Sigmoid colon (tissue), 7 donors: ENCODE measurements around the gene CDH13. TPM values are rescaled to one million over a fixed set of nuclear protein-coding genes. Genes with fewer than 3 reads are reported as not detected.

Experiments used
- DNase-seq: peaks from one replicate; pipeline ENCODE4 v3.0.0-alpha.2; 2019
- H3K27ac ChIP-seq, 4 donors: fragments of 200-600 bp; sonication (generic); one replicate each; pipeline ENCODE4 v1.5.1; 2016 to 2019; ENCODE audit warnings: mild to moderate bottlenecking in 1 of 4
- H3K27me3 ChIP-seq, 3 donors: fragments of 200-600 bp; sonication (generic); one replicate each; pipeline ENCODE4 v1.5.1; 2019; ENCODE audit warnings: mild to moderate bottlenecking in 1 of 3
- H3K36me3 ChIP-seq, 4 donors: fragments of 200-600 bp; sonication (generic); one replicate each; pipeline ENCODE4 v1.5.1; 2016 to 2019
- H3K4me1 ChIP-seq, 4 donors: fragments of 200-600 bp; sonication (generic); one replicate each; pipeline ENCODE4 v1.5.1; 2017 to 2019
- H3K4me3 ChIP-seq, 4 donors: fragments of 200-600 bp; sonication (generic); one replicate each; pipeline ENCODE4 v1.5.1; 2017 to 2019; ENCODE audit warnings: mild to moderate bottlenecking in 2 of 4, moderate library complexity in 1 of 4
- H3K9me3 ChIP-seq, 4 donors: fragments of 200-600 bp in 3 of 4; sonication (generic) in 3 of 4; one replicate each; pipeline versions ENCODE4 v1.5.1 to v1.6.1; 2013 to 2019
- EP300 ChIP-seq, 4 donors: sonication (generic); formaldehyde crosslinking; IDR thresholded peaks; one replicate each; pipeline ENCODE4 v1.6.1; 2017; ENCODE audit warnings: antibody characterized with exemption in 4 of 4
- POLR2A ChIP-seq, 2 donors: fragments of 450-650 bp; IDR thresholded peaks; one replicate each; pipeline ENCODE4 v1.6.1; 2016; ENCODE audit warnings: antibody characterized with exemption in 2 of 2, mild to moderate bottlenecking in 2 of 2, moderate library complexity in 2 of 2
- POLR2AphosphoS5 ChIP-seq, 4 donors: sonication (generic); formaldehyde crosslinking; IDR thresholded peaks; one replicate each; pipeline ENCODE4 v1.6.1; 2017; ENCODE audit warnings: antibody characterized with exemption in 4 of 4
- WGBS, 2 donors: extraction: QIAGEN DNeasy Blood & Tissue Kit; methylation state at CpG; one replicate each; pipeline ENCODE4 v1.1.7; 2013; 5-methylcytosine and 5-hydroxymethylcytosine counted together
- intact Hi-C: fragments of 100-400 bp; cut with DNase I; formaldehyde crosslinking; loops from one replicate; pipeline ENCODE4 v1.15.1; 2023
- polyA plus RNA-seq, 3 donors: library from polyadenylated mRNA; stranded (reverse); fragments of 200-250 nt; gene quantifications; one replicate each; pipeline ENCODE4 v1.2.3, GENCODE V29; 2013
- total RNA-seq, 4 donors: library from RNA; depleted of rRNA; stranded (reverse); fragments of >200 nt; gene quantifications; one replicate each; pipeline ENCODE4 v1.1.0, GENCODE V29; 2016
- TF ChIP-seq, protein P1 (sequence below), 4 experiments: fragments of 450-650 bp in 3 of 4; fragments of 200-600 bp in 1 of 4; IDR thresholded peaks; one replicate each; pipeline ENCODE4 v1.5.1; 2016 to 2019; ENCODE audit warnings: antibody characterized with exemption in 4 of 4, mild to moderate bottlenecking in 3 of 4, moderate library complexity in 2 of 4
- donor health status: healthy with polysubstance abuse.
- donor health status: Bipolar disorder and iron deficiency.
- donor health status: healthy.

The CDH13 gene
- total and polyA plus RNA-seq, 7 donors: 0.60 to 17.6 (median 11.8) TPM

- H3K9me3 ChIP-seq: no peaks in the 10 kb centered on the region
- H3K27ac ChIP-seq: no peak overlapping the region
- no peak for TF ChIP-seq POLR2A (IDR thresholded peaks at IDR 0.05)
- no peak for TF ChIP-seq POLR2AphosphoS5 (IDR thresholded peaks at IDR 0.05)
- TF ChIP-seq, protein P1, sequence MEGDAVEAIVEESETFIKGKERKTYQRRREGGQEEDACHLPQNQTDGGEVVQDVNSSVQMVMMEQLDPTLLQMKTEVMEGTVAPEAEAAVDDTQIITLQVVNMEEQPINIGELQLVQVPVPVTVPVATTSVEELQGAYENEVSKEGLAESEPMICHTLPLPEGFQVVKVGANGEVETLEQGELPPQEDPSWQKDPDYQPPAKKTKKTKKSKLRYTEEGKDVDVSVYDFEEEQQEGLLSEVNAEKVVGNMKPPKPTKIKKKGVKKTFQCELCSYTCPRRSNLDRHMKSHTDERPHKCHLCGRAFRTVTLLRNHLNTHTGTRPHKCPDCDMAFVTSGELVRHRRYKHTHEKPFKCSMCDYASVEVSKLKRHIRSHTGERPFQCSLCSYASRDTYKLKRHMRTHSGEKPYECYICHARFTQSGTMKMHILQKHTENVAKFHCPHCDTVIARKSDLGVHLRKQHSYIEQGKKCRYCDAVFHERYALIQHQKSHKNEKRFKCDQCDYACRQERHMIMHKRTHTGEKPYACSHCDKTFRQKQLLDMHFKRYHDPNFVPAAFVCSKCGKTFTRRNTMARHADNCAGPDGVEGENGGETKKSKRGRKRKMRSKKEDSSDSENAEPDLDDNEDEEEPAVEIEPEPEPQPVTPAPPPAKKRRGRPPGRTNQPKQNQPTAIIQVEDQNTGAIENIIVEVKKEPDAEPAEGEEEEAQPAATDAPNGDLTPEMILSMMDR (IDR thresholded peaks at IDR 0.05): no peak
- TF ChIP-seq EP300 (IDR thresholded peaks at IDR 0.05): no peak
- intact Hi-C loops: no loop called here
- no peak for DNase-seq
- WGBS, 2 donors: 15 to 42% methylated on average over 4 of the region's 4 CpGs
- no peak overlapping the region for H3K4me3 ChIP-seq
- H3K4me1 ChIP-seq: no peaks in the 10 kb centered on the region
- no peaks in the 10 kb centered on the region for H3K36me3 ChIP-seq
- no peaks in the 10 kb centered on the region for H3K27me3 ChIP-seq
Measured at GRCh38 chr16:82991966-82992675, 365.4 kb downstream of the CDH13 start.

DNA sequence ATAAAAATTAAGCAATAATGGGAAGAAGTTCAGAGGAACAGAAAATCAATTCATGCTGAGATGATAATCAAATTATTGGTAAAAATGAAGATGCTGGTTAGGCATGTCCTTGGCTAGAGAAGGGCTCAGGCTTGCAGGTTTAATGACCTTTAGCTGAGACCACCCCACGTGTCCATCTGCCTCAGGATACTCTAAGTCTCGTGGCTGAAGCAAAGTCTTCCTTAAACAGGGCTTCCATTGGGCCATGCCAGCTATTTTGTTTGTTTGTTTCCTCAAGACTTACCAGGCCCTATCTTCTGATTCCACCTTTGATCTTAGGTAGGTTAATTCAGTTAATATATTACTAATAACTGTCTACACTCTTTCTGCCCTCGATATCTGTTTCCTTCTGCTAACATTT, 366.0 kb downstream of the CDH13 start:
- DNase-seq: no peak
- Histone ChIP-seq H3K9me3 (no peaks in the 10 kb centered on the region), H3K27ac (no peak overlapping the region), H3K27me3 (no peaks in the 10 kb centered on the region), H3K4me3 (no peak overlapping the region), H3K36me3 (no peaks in the 10 kb centered on the region), H3K4me1 (no peaks in the 10 kb centered on the region)
- TF ChIP-seq EP300 (IDR thresholded peaks at IDR 0.05): no peak
- intact Hi-C loops: no loop called here
- WGBS, 2 donors: 31 to 71% methylated on average over 3 of the region's 3 CpGs

DNA sequence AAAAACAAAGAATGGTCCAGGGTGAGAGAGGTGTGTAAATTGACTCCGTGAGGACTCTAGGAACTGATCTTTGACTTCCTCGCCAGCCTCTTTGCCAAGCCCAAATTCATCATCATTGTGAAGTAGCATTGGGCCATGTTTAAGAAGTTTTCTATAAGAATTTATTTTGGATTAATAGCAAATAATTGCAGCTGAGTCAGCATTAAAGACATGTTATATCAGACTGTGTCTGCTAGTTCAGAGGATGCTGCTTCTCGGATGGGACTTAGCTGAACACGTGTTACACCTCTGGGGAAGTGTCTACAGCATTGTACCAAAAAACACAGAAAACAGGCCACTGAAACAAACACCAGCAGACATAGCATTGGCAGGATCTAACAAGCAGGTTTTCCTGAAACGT, 366.6 kb downstream of the CDH13 start:
- H3K4me1 ChIP-seq: no peaks in the 10 kb centered on the region
- H3K36me3 ChIP-seq: no peaks in the 10 kb centered on the region
- WGBS, 2 donors: 91 to 92% methylated on average over 5 of the region's 5 CpGs
- H3K9me3 ChIP-seq: no peaks in the 10 kb centered on the region
- no peak for DNase-seq
- intact Hi-C loops: no loop called here
- no peak overlapping the region for H3K27ac ChIP-seq
- H3K4me3 ChIP-seq: no peak overlapping the region
- TF ChIP-seq, protein P1 (IDR thresholded peaks at IDR 0.05): no peak
- TF ChIP-seq POLR2AphosphoS5 (IDR thresholded peaks at IDR 0.05): no peak
- no peak for TF ChIP-seq POLR2A (IDR thresholded peaks at IDR 0.05)
- no peak for TF ChIP-seq EP300 (IDR thresholded peaks at IDR 0.05)
- no peaks in the 10 kb centered on the region for H3K27me3 ChIP-seq

DNA sequence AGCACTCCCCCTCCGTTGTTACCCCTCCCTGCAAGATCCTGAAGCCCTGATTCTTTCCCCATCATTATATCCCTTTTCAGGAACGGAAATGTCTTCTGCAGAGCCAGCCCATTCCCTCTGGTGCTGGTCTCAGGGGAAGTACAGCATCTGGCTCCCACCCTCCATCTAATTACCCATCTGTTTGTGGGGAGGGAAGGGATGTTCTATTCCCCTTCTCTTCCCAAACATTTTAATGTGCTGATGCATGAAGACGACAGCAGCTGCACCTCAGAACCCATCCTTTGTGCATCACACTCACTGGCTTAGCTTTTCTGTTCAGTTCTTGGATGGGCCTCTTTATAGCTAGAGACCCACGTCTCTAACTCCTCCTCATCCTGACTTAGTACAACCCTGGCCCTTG, 367.2 kb downstream of the CDH13 start:
- 88 to 92% methylated on average over 4 of the region's 4 CpGs for WGBS, 2 donors
- no peak overlapping the region for H3K4me3 ChIP-seq
- no peak for DNase-seq
- no peaks in the 10 kb centered on the region for H3K9me3 ChIP-seq
- TF ChIP-seq EP300 (IDR thresholded peaks at IDR 0.05) (no peak), POLR2A (IDR thresholded peaks at IDR 0.05) (no peak), POLR2AphosphoS5 (IDR thresholded peaks at IDR 0.05) (no peak)
- TF ChIP-seq, protein P1 (IDR thresholded peaks at IDR 0.05): no peak
- no peak overlapping the region for H3K27ac ChIP-seq
- no peaks in the 10 kb centered on the region for H3K4me1 ChIP-seq
- H3K27me3 ChIP-seq: no peaks in the 10 kb centered on the region
- no peaks in the 10 kb centered on the region for H3K36me3 ChIP-seq
- intact Hi-C loops: no loop called here

GRCh38 chr16:82995286-82995923, 368.6 kb downstream of the CDH13 start:
- no peak overlapping the region for H3K4me3 ChIP-seq
- no peak for DNase-seq
- TF ChIP-seq, protein P1 (IDR thresholded peaks at IDR 0.05): no peak
- TF ChIP-seq POLR2A (IDR thresholded peaks at IDR 0.05) (no peak), POLR2AphosphoS5 (IDR thresholded peaks at IDR 0.05) (no peak)
- no peaks in the 10 kb centered on the region for H3K36me3 ChIP-seq
- H3K27ac ChIP-seq: peak overlapping the region in 1 of 4 donors; percentile 9
- no peaks in the 10 kb centered on the region for H3K27me3 ChIP-seq
- intact Hi-C loops: no loop called here
- no peaks in the 10 kb centered on the region for H3K4me1 ChIP-seq
- no peaks in the 10 kb centered on the region for H3K9me3 ChIP-seq
- WGBS, 2 donors: 32 to 72% methylated on average over 9 of the region's 9 CpGs
